Iris pigment epithelial cell (primary cell): ENCODE results near the gene ATXN7L1.
"Not testable (repeated sequence)": the region's sequence is repeated elsewhere in the genome, so short reads cannot be mapped to it uniquely, and the experiment has no call there.

ENCODE experiments used
- DNase-seq: peaks from one replicate; pipeline ENCODE4 v3.0.0-alpha.2; 2011; ENCODE audit warnings: low read depth

The ATXN7L1 gene

GRCh38 chr7:105617280-105618015 lies 259.0 kb downstream of the ATXN7L1 start:
- DNase-seq, result no peak

- no peak for DNase-seq
Measured at GRCh38 chr7:105614341-105614840, 262.0 kb downstream of the ATXN7L1 start.

- no peak for DNase-seq
Measured at GRCh38 chr7:105613611-105614330, 262.6 kb downstream of the ATXN7L1 start.

GRCh38 chr7:105612806-105613205 lies 263.6 kb downstream of the ATXN7L1 start:
- DNase-seq, result no peak

- DNase-seq, result peak; percentile 36
Measured at GRCh38 chr7:105611856-105612775, 264.3 kb downstream of the ATXN7L1 start.

GRCh38 chr7:105610165-105610930 lies 266.1 kb downstream of the ATXN7L1 start:
- no peak for DNase-seq

GRCh38 chr7:105602325-105603305 lies 273.8 kb downstream of the ATXN7L1 start:
- peak; percentile 81 for DNase-seq

- no peak for DNase-seq
Measured at GRCh38 chr7:105600720-105601550, 275.5 kb downstream of the ATXN7L1 start.

- DNase-seq, result no peak
Measured at GRCh38 chr7:105599551-105599950, 276.8 kb downstream of the ATXN7L1 start.

GRCh38 chr7:105599080-105599479 lies 277.3 kb downstream of the ATXN7L1 start:
- not testable (repeated sequence) for DNase-seq

- DNase-seq, result no peak
Measured at GRCh38 chr7:105596866-105597265, 279.5 kb downstream of the ATXN7L1 start.

GRCh38 chr7:105594034-105594433 lies 282.4 kb downstream of the ATXN7L1 start:
- DNase-seq, result no peak

- no peak for DNase-seq
Measured at GRCh38 chr7:105591522-105591921, 284.9 kb downstream of the ATXN7L1 start.

GRCh38 chr7:105590793-105591192 lies 285.6 kb downstream of the ATXN7L1 start:
- DNase-seq, result no peak

- DNase-seq, result peak; percentile 77
Measured at GRCh38 chr7:105589356-105590077, 286.9 kb downstream of the ATXN7L1 start.

- DNase-seq, result no peak
Measured at GRCh38 chr7:105587909-105588635, 288.3 kb downstream of the ATXN7L1 start.

GRCh38 chr7:105585850-105586500 lies 290.4 kb downstream of the ATXN7L1 start:
- DNase-seq, result no peak
